NCI-H1436 treated with DMSO at 0.1 percent for 48 hours (cell line): Measurements from ENCODE around the gene ACER2.
A peak's percentile ranks its signal among the peaks of the same experiment; 100 is the strongest.
"Not testable (repeated sequence)": the region's sequence is repeated elsewhere in the genome, so short reads cannot be mapped to it uniquely, and the experiment has no call there.

Source experiments
- DNase-seq: peaks from one replicate; lab custom pipeline; 2025; lab: John Stamatoyannopoulos, UW

The ACER2 gene

DNA sequence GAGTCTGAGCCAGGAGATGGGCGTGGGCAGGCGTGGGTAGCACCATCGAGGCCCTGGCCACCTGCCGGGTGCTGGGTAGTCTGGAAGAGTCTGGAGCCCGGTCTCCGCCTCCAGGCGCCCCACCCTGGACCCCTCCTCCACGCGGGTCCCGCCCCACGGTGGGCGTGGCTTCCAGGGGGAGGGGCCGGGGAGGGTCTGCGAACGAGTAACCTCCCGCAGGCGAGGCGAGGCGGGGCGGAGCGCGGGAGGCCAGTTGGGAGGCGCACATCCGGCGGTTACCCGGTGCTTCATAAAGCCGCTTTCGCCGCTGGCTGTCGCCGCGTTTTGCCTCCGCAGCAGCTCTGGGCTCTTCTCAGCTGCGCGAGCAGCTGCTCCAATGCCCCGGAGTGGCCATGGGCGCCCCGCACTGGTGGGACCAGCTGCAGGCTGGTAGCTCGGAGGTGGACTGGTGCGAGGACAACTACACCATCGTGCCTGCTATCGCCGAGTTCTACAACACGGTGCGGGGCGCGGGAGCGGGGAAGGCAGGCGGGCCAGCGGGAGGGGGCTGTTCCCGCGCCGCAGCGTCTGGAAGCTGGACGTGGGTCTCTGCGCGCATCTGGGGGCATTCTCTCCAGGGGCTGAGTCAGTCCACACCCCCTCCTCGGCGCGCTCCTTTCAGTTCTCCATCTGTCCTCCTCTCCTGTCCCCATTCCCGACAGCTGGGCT, at the start of gene ACER2:
Gene ACER2, plus strand, starts transcription at position 317 of the 708 bp plus-strand sequence. Its CDS starts 76 bp downstream, at position 393.
- peak; percentile 42 for DNase-seq

DNA sequence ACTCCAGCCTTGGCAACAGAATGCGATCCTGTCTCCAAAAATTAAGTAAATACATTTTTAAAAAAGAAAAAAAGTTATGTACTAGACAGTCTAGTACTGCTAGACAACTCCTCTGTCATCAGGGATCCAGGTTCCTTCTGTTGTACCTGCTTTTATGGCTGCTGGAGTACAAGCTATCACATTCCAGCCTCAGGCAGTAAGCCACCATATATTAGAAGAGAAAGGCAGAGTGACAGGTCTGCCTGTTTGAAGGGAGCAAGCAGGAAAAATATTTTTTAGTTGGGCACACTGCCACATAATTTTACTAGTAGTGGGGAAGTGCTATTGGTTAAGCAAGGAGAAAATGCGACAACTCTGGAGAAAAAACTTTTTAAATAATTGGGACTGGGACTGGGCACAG, 39.7 kb upstream of the ACER2 start:
- no peak for DNase-seq

DNA sequence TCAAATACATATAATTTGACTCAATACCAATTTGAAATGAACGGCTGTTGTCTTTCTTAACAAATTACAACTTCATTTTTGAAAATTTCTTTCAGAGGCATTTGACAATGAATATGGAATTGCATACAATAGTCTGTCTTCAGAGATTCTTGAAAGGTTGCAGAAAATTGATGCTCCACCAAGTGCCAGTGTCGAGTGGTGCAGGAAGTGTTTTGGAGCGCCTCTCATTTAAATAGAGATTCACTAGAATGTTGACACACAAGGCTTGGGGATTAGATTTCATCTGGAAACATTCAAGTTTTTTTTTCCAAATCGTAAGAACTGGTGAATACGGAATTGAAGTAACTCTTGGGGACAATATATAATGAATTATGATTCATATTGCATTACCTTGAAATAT, 36.9 kb upstream of the ACER2 start:
- no peak for DNase-seq

DNA sequence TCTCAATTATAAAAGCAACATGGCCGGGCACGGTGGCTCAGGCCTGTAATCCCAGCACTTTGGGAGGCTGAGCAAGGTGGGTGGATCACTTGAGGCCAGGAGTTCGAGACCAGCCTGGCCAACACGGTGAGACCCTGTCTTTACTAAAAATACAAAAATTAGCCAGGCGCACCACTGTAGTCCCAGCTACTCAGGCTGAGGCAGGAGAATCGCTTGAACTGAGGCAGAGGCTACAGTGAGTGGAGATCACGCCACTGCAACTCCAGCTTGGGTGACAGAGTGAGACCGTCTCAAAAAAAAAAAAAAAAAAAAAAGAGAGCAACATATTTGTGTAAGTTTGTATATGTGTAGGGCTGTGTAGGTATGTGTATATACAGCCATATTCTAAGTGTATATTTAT, 36.2 kb upstream of the ACER2 start:
- DNase-seq, result no peak

DNA sequence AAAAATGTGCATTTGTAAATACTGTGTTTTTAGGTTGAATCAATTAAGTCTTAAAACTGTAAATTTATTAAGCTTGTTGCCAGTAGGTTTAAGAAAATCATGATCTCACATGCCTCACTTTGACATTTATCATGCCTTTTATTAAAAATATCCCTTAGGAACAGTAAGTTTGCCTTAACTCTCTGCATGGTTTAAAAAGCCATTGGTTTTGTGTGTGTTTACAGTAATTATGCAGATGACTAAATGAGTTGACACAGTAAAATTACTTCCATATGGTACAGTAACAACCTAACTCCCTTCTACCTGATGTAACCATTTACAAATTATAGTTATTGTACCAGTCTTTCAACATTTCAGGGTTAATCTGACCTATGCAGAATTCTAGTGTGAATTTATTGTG, 35.3 kb upstream of the ACER2 start:
- peak; percentile 5 for DNase-seq

DNA sequence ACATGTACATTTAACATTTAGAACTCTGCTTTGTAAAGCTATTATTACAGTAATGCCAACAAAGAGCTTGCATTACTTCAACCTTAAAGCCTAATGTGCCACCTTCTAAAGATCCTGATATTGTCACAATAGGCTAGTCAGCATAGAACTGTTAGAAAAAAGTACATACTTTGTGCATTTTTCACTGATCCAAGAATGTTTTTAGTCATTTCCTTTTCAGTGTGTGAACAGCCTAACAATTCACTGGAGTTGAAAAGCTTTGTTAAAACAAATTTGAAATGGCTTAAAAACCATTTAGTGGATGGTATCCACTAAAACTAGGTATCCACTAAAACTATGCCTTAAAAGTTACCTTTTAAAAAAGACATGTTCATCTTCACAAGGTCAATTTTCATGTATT, 33.3 kb upstream of the ACER2 start:
- no peak for DNase-seq

DNA sequence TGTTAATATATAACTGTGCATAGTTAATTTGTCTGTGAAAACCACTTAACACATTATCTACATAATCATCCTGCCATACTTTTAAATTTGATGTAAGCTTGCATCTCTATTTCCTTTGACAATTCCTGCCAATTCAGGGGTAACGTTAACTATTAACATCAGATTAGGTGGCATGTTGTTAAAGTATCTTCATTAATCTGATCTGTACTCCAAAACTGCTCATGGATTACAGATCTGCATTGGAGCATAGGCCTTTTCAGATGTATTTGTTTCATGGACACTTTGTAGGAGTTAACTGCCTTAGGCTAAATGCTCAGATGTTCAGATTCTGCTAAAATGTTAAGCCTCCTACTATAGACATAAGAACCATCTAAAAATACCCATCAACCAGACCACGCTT, 31.9 kb upstream of the ACER2 start:
- DNase-seq, result no peak

DNA sequence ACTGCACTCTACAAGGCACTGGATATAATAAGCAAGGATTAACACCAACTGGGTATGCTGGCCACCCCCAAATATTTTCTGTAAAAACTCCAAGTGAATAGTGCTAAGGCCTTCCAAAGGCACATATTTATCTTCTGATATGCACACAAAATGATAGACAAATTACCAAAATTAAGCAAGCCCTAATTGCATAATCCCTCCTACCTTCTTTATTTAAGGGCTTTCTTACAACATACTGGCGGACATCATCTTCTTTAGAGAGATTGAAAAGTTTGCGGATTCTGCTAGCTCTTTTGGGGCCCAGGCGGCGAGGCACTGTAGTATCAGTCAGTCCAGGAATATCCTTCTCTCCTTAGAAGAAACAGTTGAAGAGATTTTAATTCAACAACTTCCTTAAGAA, 30.6 kb upstream of the ACER2 start:
- no peak for DNase-seq

DNA sequence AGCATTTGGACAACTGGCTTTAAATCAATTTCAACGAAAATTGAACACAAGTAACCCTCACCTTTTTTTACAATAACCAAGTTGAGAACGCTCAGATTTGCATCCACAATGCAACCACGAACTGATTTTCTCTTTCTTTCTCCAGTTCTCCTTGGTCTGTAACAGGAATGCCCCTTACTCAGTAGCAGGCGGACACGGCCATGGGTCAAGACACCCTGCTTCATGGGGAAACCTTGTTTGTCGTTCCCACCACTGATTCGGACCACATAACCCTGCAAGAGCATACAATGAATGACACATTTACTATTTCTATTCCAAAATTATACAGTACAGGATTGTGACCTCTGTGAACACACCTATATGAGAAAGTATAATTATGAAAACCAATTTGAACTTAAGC, 30.2 kb upstream of the ACER2 start:
- DNase-seq, result no peak

DNA sequence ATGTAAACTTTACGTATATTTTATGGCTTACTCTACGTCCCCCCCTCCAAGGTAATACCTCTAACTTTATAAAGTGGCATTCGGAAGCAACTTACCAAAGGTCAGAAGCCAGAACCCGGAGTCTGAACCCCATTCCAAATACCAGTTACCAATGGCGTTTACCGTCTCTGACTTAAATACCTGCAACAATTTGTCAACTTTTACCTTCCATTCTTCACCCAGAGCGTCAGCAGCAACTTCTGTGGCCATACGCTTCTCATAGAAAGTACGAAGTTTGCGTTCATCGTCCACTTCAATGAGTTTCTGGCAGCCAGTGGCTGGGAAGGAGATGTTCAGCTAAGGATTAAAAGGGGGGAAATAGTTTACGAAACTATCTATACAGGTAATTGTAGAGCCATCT, 29.5 kb upstream of the ACER2 start:
- no peak for DNase-seq

DNA sequence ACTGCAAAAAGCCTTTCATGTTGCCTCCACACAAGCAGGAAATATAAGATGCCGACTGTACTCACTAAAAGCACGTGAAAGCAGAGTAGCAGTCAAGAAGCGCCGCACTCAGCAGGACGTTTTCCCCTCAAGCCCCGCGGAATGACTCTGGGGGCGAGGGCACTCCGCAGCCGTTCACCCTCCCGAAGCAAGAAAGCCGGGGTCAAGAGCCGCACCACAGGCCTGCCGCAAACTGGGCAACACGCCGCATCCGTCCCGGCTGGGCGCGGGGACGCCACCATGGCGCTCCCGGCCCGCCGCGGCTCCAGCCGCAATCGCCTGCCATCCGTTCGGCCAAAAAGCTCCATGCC, 29.1 kb upstream of the ACER2 start:
- DNase-seq, result no peak

DNA sequence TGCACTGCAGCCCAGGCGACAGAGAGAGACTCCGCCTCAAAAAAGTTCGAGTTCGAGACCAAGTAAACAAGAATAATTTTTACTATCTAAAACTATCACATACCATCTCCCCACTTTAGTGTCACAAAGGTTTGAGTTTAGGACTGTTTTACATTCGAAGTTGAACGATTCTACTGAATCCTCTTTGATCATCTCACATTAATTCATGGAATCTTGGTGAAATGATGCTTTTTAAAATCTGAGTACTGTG, 28.1 kb upstream of the ACER2 start:
- no peak for DNase-seq

DNA sequence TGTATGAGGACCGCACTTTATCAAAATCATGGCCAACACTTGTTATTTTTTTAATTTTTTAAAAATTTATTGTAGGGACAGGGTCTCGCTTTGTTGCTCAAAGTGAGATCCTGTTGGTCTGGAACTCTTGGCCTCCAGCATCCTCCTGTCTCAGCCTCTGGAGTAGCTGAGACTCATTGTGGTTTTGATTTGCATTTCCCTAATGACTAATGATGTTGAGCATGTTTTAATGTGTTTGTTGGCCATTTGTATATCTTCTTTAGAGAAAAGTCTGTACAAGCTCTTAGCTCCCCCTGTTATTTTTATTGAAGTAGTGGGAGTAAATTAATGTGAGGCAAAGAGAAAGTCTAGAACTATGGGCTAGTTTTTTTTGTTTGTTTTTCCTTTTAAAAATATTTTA, 27.2 kb upstream of the ACER2 start:
- no peak for DNase-seq

DNA sequence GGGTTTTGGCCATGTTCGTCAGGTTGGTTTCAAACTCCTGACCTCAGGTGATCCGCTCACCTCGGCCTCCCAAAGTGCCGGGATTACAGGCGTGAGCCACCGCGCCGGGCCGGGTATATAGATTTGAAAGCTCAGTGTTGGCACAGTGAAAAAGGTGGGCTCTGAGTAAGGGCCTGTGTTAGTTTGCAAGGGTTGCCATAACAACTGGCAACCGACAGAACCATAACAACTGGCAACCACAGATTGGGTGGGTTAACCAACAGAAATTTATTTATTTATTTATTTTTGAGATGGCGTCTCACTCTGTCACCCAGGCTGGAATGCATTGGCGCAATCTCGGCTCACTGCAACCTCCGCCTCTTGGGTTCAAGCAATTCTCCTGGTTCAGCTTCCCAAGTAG, 23.6 kb upstream of the ACER2 start:
- not testable (repeated sequence) for DNase-seq

DNA sequence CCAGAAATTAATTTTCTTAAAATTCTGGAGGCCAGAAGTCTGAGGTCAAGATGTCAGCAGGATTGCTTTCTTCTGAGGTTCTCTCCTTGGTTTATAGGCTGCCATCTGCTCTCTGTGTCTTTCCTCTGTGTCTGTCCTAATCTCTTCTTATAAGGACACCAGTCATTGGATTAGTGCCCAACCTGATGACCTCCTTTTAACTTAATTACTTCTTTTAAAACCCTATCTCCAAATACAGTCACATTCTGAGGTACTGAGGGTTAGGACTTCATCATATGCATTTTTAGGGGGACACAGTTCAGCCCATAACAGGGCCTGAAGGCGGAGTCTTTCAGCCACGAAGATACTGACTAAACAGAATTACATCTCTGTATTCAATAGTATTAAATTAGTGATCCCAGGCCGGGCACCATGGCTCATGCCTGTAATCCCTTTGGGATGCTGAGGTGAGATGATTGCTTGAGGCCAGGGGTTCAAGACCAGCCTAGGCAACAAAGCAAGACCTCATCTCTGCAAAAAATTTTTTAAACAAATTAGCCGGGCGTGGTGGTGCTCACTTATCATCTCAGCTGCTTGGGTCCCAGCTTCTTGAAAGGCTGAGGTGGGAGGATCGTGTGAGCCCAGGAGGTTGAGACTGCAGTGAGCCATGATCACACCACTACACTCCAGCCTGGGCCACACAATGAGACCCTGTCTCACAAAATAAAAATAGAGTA, 22.9 kb upstream of the ACER2 start:
- no peak for DNase-seq

DNA sequence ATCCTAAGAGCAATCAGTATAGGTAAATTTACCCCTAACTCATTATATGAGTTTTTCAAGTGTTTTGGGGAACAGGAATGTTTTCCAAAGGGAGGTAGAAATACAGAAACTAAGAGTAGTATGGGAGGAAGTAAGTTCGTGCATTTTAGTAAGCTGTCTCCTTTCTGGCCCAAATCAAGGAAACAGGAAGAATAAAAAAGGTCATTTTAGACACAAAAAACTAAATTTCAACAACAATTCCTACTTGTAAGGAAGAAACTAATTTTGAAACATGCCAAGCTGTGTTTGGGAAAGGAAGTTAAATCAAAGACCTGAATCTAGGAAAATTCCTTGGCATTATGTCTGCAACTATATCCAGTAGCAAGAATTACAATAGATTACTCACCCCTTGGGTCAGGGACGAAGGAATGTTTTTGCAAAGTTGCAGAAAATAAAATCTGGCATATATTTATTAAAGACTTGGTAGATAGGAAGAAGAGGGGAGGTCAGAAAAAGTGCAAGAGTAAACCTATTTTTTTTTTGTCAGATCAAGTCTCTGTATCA, 22.2 kb upstream of the ACER2 start:
- no peak for DNase-seq

DNA sequence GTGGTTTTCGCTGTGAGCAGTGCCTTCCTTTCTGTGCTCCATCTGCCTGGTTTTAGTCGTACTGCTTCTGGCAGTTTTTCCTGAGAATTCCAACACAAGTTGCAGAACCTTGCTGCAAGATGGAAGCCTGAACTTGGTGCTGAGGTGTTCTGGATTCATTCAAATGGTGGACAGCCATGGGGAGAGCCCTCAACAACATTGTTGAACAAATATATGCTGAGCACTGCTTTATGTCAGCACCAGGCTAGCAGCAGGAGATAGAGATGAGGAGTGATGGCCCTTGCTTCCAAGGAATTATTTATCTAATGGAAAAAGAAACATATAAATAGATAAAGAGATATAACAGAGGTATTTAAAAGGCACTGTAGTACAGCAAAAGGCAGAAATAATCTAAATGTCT, 21.5 kb upstream of the ACER2 start:
- DNase-seq, result no peak

DNA sequence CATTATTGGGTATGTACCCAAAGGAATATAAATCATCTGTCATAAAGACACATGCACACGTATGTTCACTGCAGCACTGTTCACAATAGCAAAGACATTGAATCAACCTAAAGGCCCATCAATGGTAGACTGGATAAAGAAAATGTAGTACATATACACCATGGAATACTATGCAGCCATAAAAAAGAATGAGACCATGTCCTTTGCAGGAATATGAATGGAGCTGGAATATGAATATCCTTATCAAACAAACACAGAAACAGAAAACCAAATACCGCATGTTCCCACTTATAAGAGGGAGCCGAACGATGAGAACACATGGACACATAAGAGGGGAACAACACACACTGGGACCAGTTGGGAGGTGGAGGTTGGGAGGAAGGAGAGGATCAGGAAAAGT, 19.3 kb upstream of the ACER2 start:
- not testable (repeated sequence) for DNase-seq

DNA sequence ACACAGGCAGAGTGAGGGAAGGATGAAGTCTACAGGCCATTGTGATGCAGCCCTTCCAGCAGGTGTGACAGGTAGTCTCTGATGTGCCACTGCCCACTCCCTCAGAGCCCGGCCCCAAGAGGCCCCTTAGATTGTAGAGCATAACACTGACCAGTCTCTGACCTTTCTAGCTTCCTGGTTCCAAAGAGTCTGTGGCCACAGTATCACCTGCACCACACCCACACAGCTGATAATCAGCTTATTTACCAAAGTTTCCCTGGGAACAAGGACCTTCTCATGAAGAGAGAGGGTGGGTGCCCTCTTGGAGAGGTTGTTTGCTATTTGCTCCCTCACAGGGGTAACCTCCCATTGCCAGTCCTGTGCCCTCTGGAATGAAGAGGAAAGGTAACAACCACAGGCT, 11.0 kb upstream of the ACER2 start:
- no peak for DNase-seq

DNA sequence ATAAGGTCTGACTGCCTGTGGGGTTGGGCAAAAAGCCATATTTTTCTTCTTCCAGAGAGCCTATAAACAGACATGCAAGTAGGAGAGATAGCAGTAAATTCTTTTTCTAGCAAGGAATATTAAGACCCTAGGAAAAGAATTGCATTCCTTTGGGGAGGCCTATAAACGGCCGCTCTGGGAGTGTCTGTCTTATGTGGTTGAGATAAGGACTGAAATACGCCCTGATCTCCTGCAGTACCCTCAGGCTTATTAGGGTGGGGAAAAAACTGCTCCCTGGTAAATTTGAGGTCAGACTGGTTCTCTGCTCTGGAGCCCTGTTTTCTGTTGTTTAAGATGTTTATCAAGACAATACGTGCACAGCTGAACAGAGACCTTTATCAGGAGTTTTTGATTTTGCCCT, 5.6 kb upstream of the ACER2 start:
- DNase-seq, result not testable (repeated sequence)

DNA sequence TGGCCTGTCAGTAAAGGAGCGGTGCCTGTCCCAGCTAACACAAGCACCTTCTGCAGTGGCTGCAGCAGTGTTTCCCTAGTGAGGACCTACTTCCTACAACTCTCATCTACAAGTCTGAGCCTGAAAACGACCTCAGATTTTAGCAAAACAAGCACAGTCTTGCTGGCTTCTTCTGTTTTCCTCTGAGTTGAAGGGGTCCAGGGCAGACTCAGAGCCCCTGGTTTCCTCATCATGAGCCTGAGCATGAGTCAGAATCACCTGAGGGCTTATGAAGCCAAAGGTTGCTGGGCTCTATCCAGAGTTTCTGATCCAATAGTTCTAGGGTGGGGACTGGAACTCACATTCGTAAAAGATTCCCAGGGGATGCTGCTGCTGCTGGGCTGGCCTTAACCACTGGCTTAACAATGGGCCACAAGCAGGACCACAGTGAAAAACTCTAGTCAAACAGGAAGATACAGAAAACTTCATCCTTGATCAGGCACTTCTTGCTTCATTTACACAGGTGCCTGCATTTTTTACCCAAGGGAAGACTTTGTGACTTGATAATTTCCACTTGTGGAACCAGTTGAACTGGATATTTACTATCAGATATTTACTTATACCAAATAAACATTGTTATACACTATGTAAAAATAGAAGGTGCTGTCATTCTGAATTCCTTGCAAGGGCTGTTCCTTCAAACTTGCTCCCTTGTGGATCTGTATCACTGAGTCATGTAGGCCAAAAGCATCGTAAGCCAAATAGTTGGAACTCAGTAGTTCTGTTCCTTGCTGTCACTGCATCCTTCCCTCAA, 4.3 kb upstream of the ACER2 start:
- DNase-seq, result no peak

DNA sequence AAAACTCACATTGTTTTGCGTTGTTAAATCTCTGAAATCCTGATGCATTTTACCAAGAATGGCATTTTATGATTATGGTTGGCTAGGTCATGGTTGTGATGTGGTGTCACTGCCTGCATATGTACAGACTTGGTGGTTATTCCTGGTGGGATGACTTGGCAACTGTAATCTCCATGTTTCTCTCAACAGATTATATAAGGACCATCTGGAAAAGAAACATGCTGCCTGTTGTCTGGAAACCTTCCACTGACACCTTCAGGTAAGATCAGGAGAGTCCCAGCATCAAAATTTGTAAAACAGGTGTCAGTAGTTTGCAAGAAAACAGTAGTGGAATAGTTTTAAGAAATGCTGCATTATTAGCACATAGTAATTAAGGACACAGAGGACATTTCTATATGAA, 3.0 kb upstream of the ACER2 start:
- no peak for DNase-seq

DNA sequence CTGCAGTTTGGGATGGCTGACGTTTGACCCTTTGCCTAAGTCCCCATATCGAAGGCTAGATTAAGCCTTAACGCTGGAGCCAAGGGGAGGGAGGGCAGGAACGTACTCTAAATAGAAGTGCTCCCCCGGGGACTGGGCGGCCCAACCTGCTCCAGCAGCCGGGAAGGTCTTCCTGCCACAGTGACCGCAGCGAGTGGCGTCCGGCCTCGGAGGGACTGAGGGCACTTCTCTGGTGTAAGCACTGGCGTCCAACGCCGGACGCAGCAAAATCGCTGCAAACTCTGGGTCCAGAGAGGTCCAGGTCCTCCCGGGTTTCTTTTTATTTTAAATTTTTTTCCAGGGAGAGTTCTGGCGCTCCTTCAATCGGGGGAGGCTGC, 505 bp upstream of the ACER2 start:
- DNase-seq, result no peak
